Suprapubic skin (tissue), 4 donors: ENCODE data around the gene CNTN2. TPM values are rescaled to one million over a fixed set of nuclear protein-coding genes. Genes with fewer than 3 reads are reported as not detected.

Experiments used
- DNase-seq, 2 donors: peaks; one replicate each; pipeline ENCODE4 v3.0.0-alpha.2; 2019; ENCODE audit warnings: low spot score in 2 of 2
- H3K27ac ChIP-seq: fragments of 200-600 bp; sonication (generic); one replicate; pipeline ENCODE4 v1.5.1; 2019
- H3K27me3 ChIP-seq: fragments of 200-600 bp; sonication (generic); one replicate; pipeline ENCODE4 v1.5.1; 2019
- H3K36me3 ChIP-seq: fragments of 200-600 bp; sonication (generic); one replicate; pipeline ENCODE4 v1.5.1; 2019
- H3K4me1 ChIP-seq: fragments of 200-600 bp; sonication (generic); one replicate; pipeline ENCODE4 v1.5.1; 2019
- H3K4me3 ChIP-seq: fragments of 200-600 bp; sonication (generic); one replicate; pipeline ENCODE4 v1.5.1; 2019; ENCODE audit warnings: mild to moderate bottlenecking
- H3K9me3 ChIP-seq: fragments of 200-600 bp; sonication (generic); one replicate; pipeline ENCODE4 v1.5.1; 2019
- CTCF ChIP-seq, 2 donors: fragments of 200-600 bp in 1 of 2; fragments of 450-650 bp in 1 of 2; sonication (generic) in 1 of 2; IDR thresholded peaks; one replicate each; pipeline ENCODE4 v1.5.1; 2016 to 2019; ENCODE audit warnings: antibody characterized with exemption in 2 of 2, mild to moderate bottlenecking in 1 of 2, moderate library complexity in 1 of 2
- EP300 ChIP-seq: sonication (generic); formaldehyde crosslinking; IDR thresholded peaks from one replicate; pipeline ENCODE4 v1.6.1; 2017; ENCODE audit warnings: antibody characterized with exemption
- POLR2A ChIP-seq, 2 donors: fragments of 450-650 bp; IDR thresholded peaks; one replicate each; pipeline ENCODE4 v1.6.1; 2017; ENCODE audit warnings: antibody characterized with exemption in 2 of 2, mild to moderate bottlenecking in 2 of 2, moderate library complexity in 2 of 2
- POLR2AphosphoS5 ChIP-seq, 3 donors: sonication (generic); formaldehyde crosslinking; IDR thresholded peaks; one replicate each; pipeline ENCODE4 v1.6.1; 2017; ENCODE audit warnings: antibody characterized with exemption in 3 of 3
- WGBS: methylation state at CpG from one replicate; pipeline ENCODE4 v1.1.5; 2018; 5-methylcytosine and 5-hydroxymethylcytosine counted together
- total RNA-seq, 4 donors: library from RNA; depleted of rRNA; stranded (reverse); fragments of >200 nt; gene quantifications; one replicate each; pipeline ENCODE4 v1.1.0, GENCODE V29; 2016

CNTN2 gene
- total RNA-seq, 4 donors from 2014 or later = 0.68 to 13.3 (median 1.7) TPM

DNA sequence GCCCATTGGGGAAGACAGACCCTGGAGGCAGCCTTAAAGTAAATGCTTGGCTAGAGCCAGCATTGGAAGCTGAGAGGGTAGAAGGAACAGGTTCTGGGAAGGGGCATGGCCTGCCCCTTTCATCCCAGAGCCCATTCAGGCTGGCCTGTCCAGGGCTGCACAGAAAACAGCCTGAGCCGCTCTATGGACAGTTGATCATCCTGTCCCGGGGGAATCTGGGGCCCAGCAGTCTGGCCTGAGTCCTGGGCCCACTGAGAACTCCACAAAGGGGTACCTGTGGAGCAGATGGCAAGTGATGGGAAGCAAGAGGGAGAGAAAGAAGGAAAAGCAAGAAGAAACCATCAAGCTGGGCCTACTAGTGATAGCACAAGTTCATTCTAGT lies 28.0 kb downstream of the CNTN2 start:
- no peak overlapping the region for H3K27ac ChIP-seq
- 100% methylated on average over 2 of the region's 2 CpGs for WGBS
- H3K27me3 ChIP-seq = no peaks in the 10 kb centered on the region
- DNase-seq = no peak
- no peaks in the 10 kb centered on the region for H3K36me3 ChIP-seq
- H3K4me3 ChIP-seq = no peak overlapping the region
- H3K9me3 ChIP-seq = no peaks in the 10 kb centered on the region
- TF ChIP-seq CTCF (IDR thresholded peaks at IDR 0.05) (no peak), EP300 (no peak), POLR2AphosphoS5 (IDR thresholded peaks at IDR 0.05) (no peak), POLR2A (IDR thresholded peaks at IDR 0.05) (no peak)
- peaks cover 13% of the 10 kb centered on the region for H3K4me1 ChIP-seq

DNA sequence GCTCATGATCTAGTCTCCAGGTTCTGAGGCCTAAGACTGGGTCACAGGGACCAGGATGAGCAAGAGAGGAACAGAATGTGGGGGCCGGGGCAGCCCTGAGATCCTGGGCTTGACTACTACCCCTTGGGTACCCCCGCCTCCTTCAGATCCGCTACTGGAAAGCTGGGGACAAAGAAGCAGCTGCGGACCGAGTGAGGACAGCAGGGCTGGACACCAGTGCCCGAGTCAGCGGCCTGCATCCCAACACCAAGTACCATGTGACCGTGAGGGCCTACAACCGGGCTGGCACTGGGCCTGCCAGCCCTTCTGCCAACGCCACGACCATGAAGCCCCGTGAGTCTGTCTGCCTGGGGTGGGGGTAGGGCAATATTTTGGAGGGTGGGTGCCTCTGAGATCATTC lies 28.8 kb downstream of the CNTN2 start:
- Histone ChIP-seq H3K27me3 (no peaks in the 10 kb centered on the region), H3K27ac (no peak overlapping the region), H3K4me3 (no peak overlapping the region), H3K4me1 (peaks cover 20% of the 10 kb centered on the region), H3K9me3 (no peaks in the 10 kb centered on the region), H3K36me3 (no peaks in the 10 kb centered on the region)
- peak in 1 of 2 donors; percentile 48 for DNase-seq
- TF ChIP-seq EP300 (no peak), POLR2A (IDR thresholded peaks at IDR 0.05) (no peak), CTCF (IDR thresholded peaks at IDR 0.05) (no peak), POLR2AphosphoS5 (IDR thresholded peaks at IDR 0.05) (no peak)
- WGBS = 93% methylated on average over 6 of the region's 12 CpGs

DNA sequence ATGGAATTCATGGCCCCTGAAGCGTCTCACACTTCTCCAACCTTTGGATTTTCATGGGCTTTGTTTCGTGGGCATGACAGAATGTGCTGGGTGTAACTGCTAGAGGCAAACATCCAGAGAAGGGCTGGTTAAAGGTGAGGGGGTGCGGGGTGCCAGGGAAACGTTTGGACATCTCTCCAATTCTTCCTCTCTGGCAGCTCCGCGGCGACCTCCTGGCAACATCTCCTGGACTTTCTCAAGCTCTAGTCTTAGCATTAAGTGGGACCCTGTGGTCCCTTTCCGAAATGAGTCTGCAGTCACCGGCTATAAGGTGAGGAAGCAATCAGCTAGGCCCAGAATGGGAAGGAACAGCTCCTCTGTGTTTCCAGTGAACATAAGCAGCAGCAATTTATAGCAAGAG lies 29.3 kb downstream of the CNTN2 start:
- no peaks in the 10 kb centered on the region for H3K9me3 ChIP-seq
- no peaks in the 10 kb centered on the region for H3K27me3 ChIP-seq
- WGBS = 81% methylated on average over 9 of the region's 9 CpGs
- H3K4me3 ChIP-seq = no peak overlapping the region
- H3K27ac ChIP-seq = peak overlapping the region; percentile 3
- no peaks in the 10 kb centered on the region for H3K36me3 ChIP-seq
- TF ChIP-seq CTCF (IDR thresholded peaks at IDR 0.05) (no peak), POLR2A (IDR thresholded peaks at IDR 0.05) (no peak), EP300 (no peak), POLR2AphosphoS5 (IDR thresholded peaks at IDR 0.05) (no peak)
- peak in 1 of 2 donors; percentile 38 for DNase-seq
- peaks cover 24% of the 10 kb centered on the region for H3K4me1 ChIP-seq

- H3K27me3 ChIP-seq = no peaks in the 10 kb centered on the region
- WGBS = 67% methylated on average over 4 of the region's 8 CpGs
- H3K4me1 ChIP-seq = peaks cover 30% of the 10 kb centered on the region
- H3K36me3 ChIP-seq = no peaks in the 10 kb centered on the region
- peak overlapping the region; percentile 78 for H3K27ac ChIP-seq
- no peaks in the 10 kb centered on the region for H3K9me3 ChIP-seq
- H3K4me3 ChIP-seq = no peak overlapping the region
- peak in 1 of 2 donors; percentile 49 for DNase-seq
- no peak for TF ChIP-seq POLR2A (IDR thresholded peaks at IDR 0.05)
- TF ChIP-seq EP300 = no peak
- no peak for TF ChIP-seq POLR2AphosphoS5 (IDR thresholded peaks at IDR 0.05)
- TF ChIP-seq CTCF (IDR thresholded peaks at IDR 0.05) = no peak
Observed at GRCh38 chr1:205072881-205073280, 29.9 kb downstream of the CNTN2 start.

- H3K4me1 ChIP-seq = peaks cover 36% of the 10 kb centered on the region
- 78% methylated on average over 8 of the region's 12 CpGs for WGBS
- H3K4me3 ChIP-seq = no peak overlapping the region
- H3K27me3 ChIP-seq = no peaks in the 10 kb centered on the region
- H3K36me3 ChIP-seq = no peaks in the 10 kb centered on the region
- H3K9me3 ChIP-seq = no peaks in the 10 kb centered on the region
- DNase-seq = peak in 1 of 2 donors; percentile 73
- peak overlapping the region; percentile 78 for H3K27ac ChIP-seq
- no peak for TF ChIP-seq CTCF (IDR thresholded peaks at IDR 0.05)
- no peak for TF ChIP-seq POLR2AphosphoS5 (IDR thresholded peaks at IDR 0.05)
Observed at GRCh38 chr1:205073511-205073910, 30.5 kb downstream of the CNTN2 start.
